Measurements from ENCODE around the gene LSM12. TPM values are rescaled to one million over a fixed set of nuclear protein-coding genes. Genes with fewer than 3 reads are reported as not detected.

Gene LSM12
- polyA plus RNA-seq, 3 donors = 24.7 to 65.8 (median 64.4) TPM

GRCh38 chr17:44071198-44071520 lies 4.7 kb upstream of the LSM12 start:
- H3K36me3 ChIP-seq (replicated peaks in 1 of 2; ENCODE audit: control insufficient read depth in 1 of 2, insufficient read depth in 2 of 2, low read length in 2 of 2) = peaks cover 19 to 26% of the 10 kb centered on the region in 2 donors
- intact Hi-C loops (cut with micrococcal nuclease) = loop anchor here in 1 of 2 donors (2.0 kb wide), 1 partner anchor 52 kb away; the partner anchor contains the start of gene HDAC5
- H2AFZ ChIP-seq (ENCODE audit: insufficient read depth, low read depth, low read length, poor library complexity, severe bottlenecking) = peak overlapping the region; percentile 78
- peaks cover 42 to 51% of the 10 kb centered on the region in 2 donors for H3K4me1 ChIP-seq (ENCODE audit: control insufficient read depth in 1 of 2, insufficient read depth in 2 of 2, low read length in 2 of 2)
- peak overlapping the region; percentile 86 for H3K4me2 ChIP-seq (replicated peaks; ENCODE audit: extremely low read depth, low read length, poor library complexity, severe bottlenecking)
- no peaks in the 10 kb centered on the region for H3K9me3 ChIP-seq (replicated peaks in 1 of 2; ENCODE audit: control insufficient read depth in 1 of 2, insufficient read depth in 1 of 2, low read length in 2 of 2)
- H3K27me3 ChIP-seq (ENCODE audit: control insufficient read depth in 2 of 2, insufficient read depth in 2 of 2, low read length in 2 of 2) = no peaks in the 10 kb centered on the region
- Mint-ChIP-seq H3K4me3 (peak overlapping the region; percentile 89 to 94), H3K27me3 (ENCODE audit: low read depth in 3 of 3) (peaks cover 0 to 1% (median 0%) of the 10 kb centered on the region in 3 donors), H3K9me3 (no peaks in the 10 kb centered on the region), H3K4me1 (peaks cover 49% of the 10 kb centered on the region), H3K36me3 (peaks cover 19 to 28% of the 10 kb centered on the region in 2 donors), H3K27ac (peak overlapping the region; percentile 87 to 97 (median 94))
- TF ChIP-seq CTCF (IDR thresholded peaks at IDR 0.05) = no peak
- H4K20me1 ChIP-seq (ENCODE audit: insufficient read depth, low read length) = peaks cover 13% of the 10 kb centered on the region
- peak overlapping the region; percentile 70 for H3K9ac ChIP-seq (ENCODE audit: insufficient read depth, low read length, poor library complexity, severe bottlenecking)
- H3K27ac ChIP-seq (ENCODE audit: low read depth in 1 of 2, low read length in 2 of 2) = peak overlapping the region; percentile 86
- no peak for DNase-seq
- peaks cover 34% of the 10 kb centered on the region for H3K79me2 ChIP-seq (ENCODE audit: insufficient read depth, low read length)
- WGBS (ENCODE audit: insufficient coverage) = 0% methylated on average over 2 of the region's 3 CpGs
- peak overlapping the region; percentile 45 to 84 (median 65) for H3K4me3 ChIP-seq (replicated peaks in 1 of 3; ENCODE audit: low read depth in 2 of 3, low read length in 3 of 3)

- TF ChIP-seq CTCF (IDR thresholded peaks at IDR 0.05) = no peak
- Mint-ChIP-seq H3K4me1 (peaks cover 49% of the 10 kb centered on the region), H3K9me3 (no peaks in the 10 kb centered on the region), H3K36me3 (peaks cover 14 to 23% of the 10 kb centered on the region in 2 donors), H3K4me3 (peak within 1 kb of the TSS; percentile 89 to 94), H3K27me3 (ENCODE audit: low read depth in 3 of 3) (peaks cover 0 to 1% (median 0%) of the 10 kb centered on the region in 3 donors), H3K27ac (peak within 1 kb of the TSS; percentile 87 to 97 (median 94))
- no peaks in the 10 kb centered on the region for H3K27me3 ChIP-seq (ENCODE audit: control insufficient read depth in 2 of 2, insufficient read depth in 2 of 2, low read length in 2 of 2)
- under 1% methylated on average over 53 of the region's 53 CpGs for WGBS (ENCODE audit: insufficient coverage)
- intact Hi-C loops (cut with micrococcal nuclease) = loop anchor here in 1 of 2 donors (2.0 kb wide), 1 partner anchor 52 kb away; the partner anchor contains the start of gene HDAC5
- peak within 1 kb of the TSS; percentile 86 for H3K27ac ChIP-seq (ENCODE audit: low read depth in 1 of 2, low read length in 2 of 2)
- peaks cover 18% of the 10 kb centered on the region for H4K20me1 ChIP-seq (ENCODE audit: insufficient read depth, low read length)
- H3K9me3 ChIP-seq (replicated peaks in 1 of 2; ENCODE audit: control insufficient read depth in 1 of 2, insufficient read depth in 1 of 2, low read length in 2 of 2) = no peaks in the 10 kb centered on the region
- peaks cover 39% of the 10 kb centered on the region for H3K79me2 ChIP-seq (ENCODE audit: insufficient read depth, low read length)
- H3K9ac ChIP-seq (ENCODE audit: insufficient read depth, low read length, poor library complexity, severe bottlenecking) = peak within 1 kb of the TSS; percentile 70
- peak within 1 kb of the TSS; percentile 80 for H2AFZ ChIP-seq (ENCODE audit: insufficient read depth, low read depth, low read length, poor library complexity, severe bottlenecking)
- H3K4me1 ChIP-seq (ENCODE audit: control insufficient read depth in 1 of 2, insufficient read depth in 2 of 2, low read length in 2 of 2) = peaks cover 46 to 56% of the 10 kb centered on the region in 2 donors
- peak; percentile 87 to 92 (median 89) for DNase-seq
- H3K36me3 ChIP-seq (replicated peaks in 1 of 2; ENCODE audit: control insufficient read depth in 1 of 2, insufficient read depth in 2 of 2, low read length in 2 of 2) = peaks cover 14 to 21% of the 10 kb centered on the region in 2 donors
- H3K4me2 ChIP-seq (replicated peaks; ENCODE audit: extremely low read depth, low read length, poor library complexity, severe bottlenecking) = peak within 1 kb of the TSS; percentile 86
- H3K4me3 ChIP-seq (replicated peaks in 1 of 3; ENCODE audit: low read depth in 2 of 3, low read length in 3 of 3) = peak within 1 kb of the TSS; percentile 45 to 84 (median 65)
Observed at GRCh38 chr17:44070455-44071197, 4.2 kb upstream of the LSM12 start, which contains the start of gene G6PC3. G6PC3 (plus strand) TSS chr17:44070735; CDS start chr17:44070966, 231 bp downstream.
